Heart left ventricle (tissue), 16 donors: ENCODE measurements around the gene PIK3CA. TPM values are rescaled to one million over a fixed set of nuclear protein-coding genes. Genes with fewer than 3 reads are reported as not detected.
"Not testable (repeated sequence)": the region's sequence is repeated elsewhere in the genome, so short reads cannot be mapped to it uniquely, and the experiment has no call there.

Experiments used
- ATAC-seq, 4 donors: fragments of 200-7000 bp; cut with Tn5 transposase; one replicate each; pipeline ENCODE4 v1.9.1; 2020 to 2022; ENCODE audit warnings: moderate library complexity in 4 of 4, mild to moderate bottlenecking in 3 of 4, moderate number of reproducible peaks in 1 of 4
- DNase-seq, 5 donors: peaks; one replicate each; pipeline ENCODE4 v3.0.0-alpha.2; 2020
- H3K27ac ChIP-seq, 12 donors: fragments of 200-600 bp; sonication (generic) in 4 of 12; one replicate each; pipeline versions ENCODE4 v1.5.0 to v1.8.0; 2016 to 2022; ENCODE audit warnings: mild to moderate bottlenecking in 2 of 12
- H3K27me3 ChIP-seq, 9 donors: fragments of 200-600 bp; sonication (generic) in 2 of 9; one replicate each; pipeline versions ENCODE4 v1.5.1 to v1.8.0; 2016 to 2022; ENCODE audit warnings: mild to moderate bottlenecking in 3 of 9
- H3K36me3 ChIP-seq, 9 donors: fragments of 200-600 bp; sonication (generic) in 2 of 9; one replicate each; pipeline versions ENCODE4 v1.5.0 to v1.8.0; 2018 to 2022; ENCODE audit warnings: mild to moderate bottlenecking in 2 of 9
- H3K4me1 ChIP-seq, 12 donors: fragments of 200-600 bp; sonication (generic) in 4 of 12; one replicate each; pipeline versions ENCODE4 v1.5.0 to v1.8.0; 2016 to 2022; ENCODE audit warnings: mild to moderate bottlenecking in 3 of 12
- H3K4me3 ChIP-seq, 12 donors: fragments of 200-600 bp; sonication (generic) in 4 of 12; one replicate each; pipeline versions ENCODE4 v1.5.0 to v1.8.0; 2017 to 2022; ENCODE audit warnings: mild to moderate bottlenecking in 9 of 12, moderate library complexity in 4 of 12
- H3K9me3 ChIP-seq, 12 donors: fragments of 200-600 bp; sonication (generic) in 4 of 12; one replicate each; pipeline versions ENCODE4 v1.5.0 to v1.8.0; 2016 to 2022; ENCODE audit warnings: mild to moderate bottlenecking in 1 of 12
- CTCF ChIP-seq, 12 donors: fragments of 200-600 bp; sonication (generic) in 4 of 12; IDR thresholded peaks; one replicate each; pipeline versions ENCODE4 v1.5.0 to v1.8.0; 2018 to 2022; ENCODE audit warnings: antibody characterized with exemption in 12 of 12, mild to moderate bottlenecking in 5 of 12
- POLR2A ChIP-seq, 2 donors: fragments of 450-650 bp; IDR thresholded peaks; one replicate each; pipeline ENCODE4 v1.6.1; 2017; ENCODE audit warnings: antibody characterized with exemption in 2 of 2, mild to moderate bottlenecking in 2 of 2, moderate library complexity in 2 of 2
- WGBS, 4 donors: extraction: QIAGEN DNeasy Blood & Tissue Kit in 2 of 4; methylation state at CpG; one replicate each; pipeline versions ENCODE4 v1.1.5 to v1.1.7; 2013 to 2018; 5-methylcytosine and 5-hydroxymethylcytosine counted together
- intact Hi-C, 10 donors: fragments of 100-400 bp; cut with DNase I; formaldehyde crosslinking; loops; one replicate each; pipeline versions ENCODE4 v1.11.1 to v1.14.2; 2022
- polyA plus RNA-seq, 2 donors: library from polyadenylated mRNA; stranded (reverse); fragments of 200-250 nt; gene quantifications; one replicate each; pipeline ENCODE4 v1.2.3, GENCODE V29; 2013
- total RNA-seq, 9 donors: library from RNA; depleted of rRNA in 2 of 9; stranded (reverse); fragments of >200 nt in 2 of 9; fragmentation: NEBNext Ultra II Directional in 3 of 9; extraction: Animal tissue kit (Norgen Biotek cat#: 25700) in 3 of 9; gene quantifications; one replicate each; pipeline versions ENCODE4 v1.1.0 to v1.2.4, GENCODE V29; 2016 to 2023
- donor health status: ischemic (EF 13 %, LVEDD 7.1; RV severe dilation, severe dysfunction).
- donor health status: healthy with polysubstance abuse.
- donor health status: DM: no; HTN: yes; CAD: no.
- donor health status: DM: no; HTN: no; CAD: no.
- donor health status: ischemic (EF 25% LVEDD 6.9; RV normal size, moderate dysfunction).
- donor health status: ischemic (EF 25% LVEDD 5.7; RV mildly dilated, moderate dysfunction).
- donor health status: healthy.
- donor health status: DM: yes; HTN: yes; CAD: no.
- donor health status: ischemic (EF 35%, LVEDD 5.7; RV mildly dilated, moderate dysfunction).
- donor health status: nonischemic (EF 11% LVEDD 7.7; RV severe dilation, severe dysfunction).
- donor health status: DM: yes; HTN: yes; CAD: no.
- donor health status: PGD.
- donor health status: ischemic (EF 29% LVEDD 5.4; RV normal size, mild dysfunction).
- donor health status: nonischemic (EF 23%, LVEDD 6.1; RV moderate dilation, normal function).

The PIK3CA gene
- total and polyA plus RNA-seq, 11 donors: 3.1 to 28.0 (median 18.7) TPM

GRCh38 chr3:179234199-179234598, 86.0 kb downstream of the PIK3CA start:
- Histone ChIP-seq H3K27me3 (no peaks in the 10 kb centered on the region), H3K4me1 (peaks cover 0 to 9% (median 0%) of the 10 kb centered on the region in 12 donors), H3K9me3 (no peaks in the 10 kb centered on the region), H3K36me3 (peaks cover 0 to 66% (median 45%) of the 10 kb centered on the region in 9 donors), H3K4me3 (no peak overlapping the region), H3K27ac (no peak overlapping the region)
- no peak for ATAC-seq
- intact Hi-C loops: no loop called here
- 88 to 90% (median 88%) methylated on average over 4 of the region's 4 CpGs for WGBS, 4 donors
- DNase-seq: no peak
- TF ChIP-seq CTCF (IDR thresholded peaks at IDR 0.05): no peak
- TF ChIP-seq POLR2A (IDR thresholded peaks at IDR 0.05): no peak

GRCh38 chr3:179236669-179237301, 88.6 kb downstream of the PIK3CA start:
- intact Hi-C loops: no loop called here
- WGBS, 4 donors: 71 to 73% (median 72%) methylated on average over 2 of the region's 2 CpGs
- no peak overlapping the region for H3K4me3 ChIP-seq
- H3K36me3 ChIP-seq: peaks cover 0 to 44% (median 23%) of the 10 kb centered on the region in 9 donors
- H3K9me3 ChIP-seq: no peaks in the 10 kb centered on the region
- H3K4me1 ChIP-seq: peaks cover 0 to 9% (median 0%) of the 10 kb centered on the region in 12 donors
- ATAC-seq (peak in 1 of 4 donors; percentile 49), DNase-seq (no peak)
- no peak overlapping the region for H3K27ac ChIP-seq
- no peaks in the 10 kb centered on the region for H3K27me3 ChIP-seq
- TF ChIP-seq POLR2A (IDR thresholded peaks at IDR 0.05) (no peak), CTCF (IDR thresholded peaks at IDR 0.05) (no peak)

- DNase-seq, H3K27me3 ChIP-seq, ATAC-seq, H3K4me3 ChIP-seq, H3K9me3 ChIP-seq, H3K27ac ChIP-seq, intact Hi-C loops, H3K4me1 ChIP-seq: not testable (repeated sequence)
- 49 to 71% (median 53%) methylated on average over 1 of the region's 1 CpG for WGBS, 4 donors
- H3K36me3 ChIP-seq: peaks cover 0 to 30% (median 0%) of the 10 kb centered on the region in 9 donors
Measured at GRCh38 chr3:179240299-179240698, 92.1 kb downstream of the PIK3CA start.

- intact Hi-C loops, H3K27ac ChIP-seq, H3K27me3 ChIP-seq, H3K4me3 ChIP-seq, ATAC-seq, H3K4me1 ChIP-seq, H3K9me3 ChIP-seq, DNase-seq: not testable (repeated sequence)
- peaks cover 0 to 27% (median 0%) of the 10 kb centered on the region in 9 donors for H3K36me3 ChIP-seq
- 94 to 96% (median 95%) methylated on average over 1 of the region's 2 CpGs for WGBS, 4 donors
Measured at GRCh38 chr3:179242859-179243258, 94.7 kb downstream of the PIK3CA start.

- Histone ChIP-seq H3K36me3 (peaks cover 0 to 28% (median 2%) of the 10 kb centered on the region in 9 donors), H3K4me3 (no peak overlapping the region), H3K4me1 (no peaks in the 10 kb centered on the region), H3K9me3 (no peaks in the 10 kb centered on the region), H3K27ac (no peak overlapping the region), H3K27me3 (no peaks in the 10 kb centered on the region)
- no peak for DNase-seq
- TF ChIP-seq POLR2A (IDR thresholded peaks at IDR 0.05) (no peak), CTCF (IDR thresholded peaks at IDR 0.05) (no peak)
- no peak for ATAC-seq
- 80 to 100% (median 93%) methylated on average over 1 of the region's 1 CpG for WGBS, 4 donors
- intact Hi-C loops: no loop called here
Measured at GRCh38 chr3:179244878-179245277, 96.7 kb downstream of the PIK3CA start.
